ENCODE data around the gene TMEM120A.

- TF ChIP-seq CTCF (conservative IDR thresholded peaks at IDR 0.05; ENCODE audit: low read length) (no peak), EZH2phosphoT487 (IDR thresholded peaks at IDR 0.05; ENCODE audit: borderline replicate concordance, low read depth, low read length) (no peak)
These were observed 13.8 kb downstream of the TMEM120A start for GRCh38 chr7:75980430-75981202.

Data from OCI-LY7 (cell line).